Esophagus muscularis mucosa (tissue), 4 donors: Measurements from ENCODE around the gene ASTN2. TPM values are rescaled to one million over a fixed set of nuclear protein-coding genes. Genes with fewer than 3 reads are reported as not detected.

Source experiments
- DNase-seq: peaks from one replicate; pipeline ENCODE4 v3.0.0-alpha.2; 2017; ENCODE audit errors: extremely low spot score
- H3K27ac ChIP-seq, 4 donors: fragments of 200-600 bp; sonication (generic); replicated peaks in 1 of 4; 1 replicate in 3 of 4; 2 replicates in 1 of 4; pipeline ENCODE4 v1.5.1; 2016 to 2019; ENCODE audit warnings: mild to moderate bottlenecking in 1 of 4
- H3K27me3 ChIP-seq, 4 donors: fragments of 200-600 bp; sonication (generic); one replicate each; pipeline versions ENCODE4 v1.5.1 to v1.6.0; 2016 to 2019
- H3K36me3 ChIP-seq, 4 donors: fragments of 200-600 bp; sonication (generic); one replicate each; pipeline ENCODE4 v1.5.1; 2016 to 2019
- H3K4me1 ChIP-seq, 4 donors: fragments of 200-600 bp; sonication (generic); one replicate each; pipeline ENCODE4 v1.5.1; 2016 to 2019
- H3K4me3 ChIP-seq, 4 donors: fragments of 200-600 bp; sonication (generic); 1 replicate in 2 of 4; 2 replicates in 2 of 4; pipeline ENCODE4 v1.5.1; 2016 to 2019; ENCODE audit warnings: mild to moderate bottlenecking in 4 of 4, moderate library complexity in 1 of 4
- H3K9me3 ChIP-seq, 4 donors: fragments of 200-600 bp; sonication (generic); 1 replicate in 3 of 4; 2 replicates in 1 of 4; pipeline ENCODE4 v1.5.1; 2016 to 2019
- CTCF ChIP-seq, 3 experiments: fragments of 200-600 bp in 2 of 3; fragments of 450-650 bp in 1 of 3; sonication (generic) in 2 of 3; IDR thresholded peaks; one replicate each; pipeline ENCODE4 v1.5.1; 2017 to 2019; ENCODE audit warnings: antibody characterized with exemption in 3 of 3, mild to moderate bottlenecking in 2 of 3, moderate library complexity in 1 of 3
- EP300 ChIP-seq: sonication (generic); formaldehyde crosslinking; IDR thresholded peaks from one replicate; pipeline ENCODE4 v1.6.1; 2017; ENCODE audit warnings: antibody characterized with exemption
- POLR2A ChIP-seq: fragments of 450-650 bp; IDR thresholded peaks from one replicate; pipeline ENCODE4 v1.6.1; 2017; ENCODE audit warnings: antibody characterized with exemption, moderate library complexity, mild to moderate bottlenecking, low read depth
- POLR2AphosphoS5 ChIP-seq, 2 donors: sonication (generic); formaldehyde crosslinking; IDR thresholded peaks; one replicate each; pipeline ENCODE4 v1.6.1; 2017; ENCODE audit warnings: antibody characterized with exemption in 2 of 2
- WGBS: methylation state at CpG from one replicate; pipeline ENCODE4 v1.1.5; 2018; 5-methylcytosine and 5-hydroxymethylcytosine counted together
- intact Hi-C: fragments of 100-400 bp; cut with DNase I; formaldehyde crosslinking; loops from one replicate; pipeline ENCODE4 v1.15.1; 2023
- total RNA-seq, 4 donors: library from RNA; depleted of rRNA; stranded (reverse); fragments of >200 nt; gene quantifications; one replicate each; pipeline versions ENCODE4 v1.1.0 to v1.2.1, GENCODE V29; 2016

ASTN2 gene
- total RNA-seq, 4 donors from 2014 or later, result 4.2 to 6.9 (median 5.5) TPM

- DNase-seq, result no peak
- Histone ChIP-seq H3K9me3 (no peaks in the 10 kb centered on the region), H3K27me3 (no peaks in the 10 kb centered on the region), H3K4me3 (no peak overlapping the region), H3K4me1 (peaks cover 0 to 6% (median 3%) of the 10 kb centered on the region in 4 donors), H3K36me3 (no peaks in the 10 kb centered on the region), H3K27ac (no peak overlapping the region)
- 46% methylated on average over 7 of the region's 7 CpGs for WGBS
- TF ChIP-seq POLR2AphosphoS5 (IDR thresholded peaks at IDR 0.05) (no peak), POLR2A (no peak), CTCF (IDR thresholded peaks at IDR 0.05) (no peak), EP300 (no peak)
- intact Hi-C loops, result no loop called here
These were observed 697.7 kb downstream of the ASTN2 start for GRCh38 chr9:116717150-116717549.

GRCh38 chr9:116716438-116716837 is 698.4 kb downstream of the ASTN2 start:
- no peaks in the 10 kb centered on the region for H3K9me3 ChIP-seq
- H3K4me3 ChIP-seq, result no peak overlapping the region
- no peak overlapping the region for H3K27ac ChIP-seq
- no peak for DNase-seq
- H3K36me3 ChIP-seq, result no peaks in the 10 kb centered on the region
- H3K4me1 ChIP-seq, result peaks cover 0 to 6% (median 3%) of the 10 kb centered on the region in 4 donors
- intact Hi-C loops, result no loop called here
- TF ChIP-seq POLR2AphosphoS5 (IDR thresholded peaks at IDR 0.05) (no peak), CTCF (IDR thresholded peaks at IDR 0.05) (no peak), POLR2A (no peak), EP300 (no peak)
- H3K27me3 ChIP-seq, result no peaks in the 10 kb centered on the region

GRCh38 chr9:116715751-116716150 is 699.1 kb downstream of the ASTN2 start:
- TF ChIP-seq CTCF (IDR thresholded peaks at IDR 0.05), result no peak
- TF ChIP-seq EP300, result no peak
- no peak for TF ChIP-seq POLR2A
- TF ChIP-seq POLR2AphosphoS5 (IDR thresholded peaks at IDR 0.05), result no peak
- intact Hi-C loops, result no loop called here

GRCh38 chr9:116713271-116713670 is 701.6 kb downstream of the ASTN2 start:
- no peaks in the 10 kb centered on the region for H3K9me3 ChIP-seq
- no peak for TF ChIP-seq POLR2A
- TF ChIP-seq POLR2AphosphoS5 (IDR thresholded peaks at IDR 0.05), result no peak
- no peak for TF ChIP-seq CTCF (IDR thresholded peaks at IDR 0.05)
- no peak for TF ChIP-seq EP300
- no peak for DNase-seq
- no peak overlapping the region for H3K4me3 ChIP-seq
- H3K27me3 ChIP-seq, result no peaks in the 10 kb centered on the region
- 66% methylated on average over 4 of the region's 4 CpGs for WGBS
- no peaks in the 10 kb centered on the region for H3K36me3 ChIP-seq
- intact Hi-C loops, result no loop called here
- H3K27ac ChIP-seq, result no peak overlapping the region
- peaks cover 0 to 6% (median 3%) of the 10 kb centered on the region in 4 donors for H3K4me1 ChIP-seq

More at GRCh38 chr9:116715751-116716150, 699.1 kb downstream of the ASTN2 start:
- WGBS, result 90% methylated on average over 1 of the region's 1 CpG
- Histone ChIP-seq H3K4me1 (peaks cover 0 to 6% (median 3%) of the 10 kb centered on the region in 4 donors), H3K9me3 (no peaks in the 10 kb centered on the region), H3K4me3 (no peak overlapping the region), H3K27ac (no peak overlapping the region), H3K27me3 (no peaks in the 10 kb centered on the region), H3K36me3 (no peaks in the 10 kb centered on the region)
- no peak for DNase-seq

GRCh38 chr9:116712781-116713180 is 702.1 kb downstream of the ASTN2 start:
- no peak for DNase-seq
- Histone ChIP-seq H3K27me3 (no peaks in the 10 kb centered on the region), H3K9me3 (no peaks in the 10 kb centered on the region), H3K4me3 (no peak overlapping the region), H3K4me1 (peaks cover 0 to 4% (median 3%) of the 10 kb centered on the region in 4 donors), H3K36me3 (no peaks in the 10 kb centered on the region), H3K27ac (no peak overlapping the region)
- TF ChIP-seq CTCF (IDR thresholded peaks at IDR 0.05) (no peak), EP300 (no peak), POLR2AphosphoS5 (IDR thresholded peaks at IDR 0.05) (no peak), POLR2A (no peak)
- WGBS, result 92% methylated on average over 3 of the region's 3 CpGs
- intact Hi-C loops, result no loop called here
